Activated CD4-positive, alpha-beta memory T cell treated with anti-CD3 and anti-CD28 coated beads for 36 hours (primary cell): ENCODE measurements around the gene LOXL1. TPM values are rescaled to one million over a fixed set of nuclear protein-coding genes. Genes with fewer than 3 reads are reported as not detected.

Experiments used
- CTCF ChIA-PET: fragments of 350-600 bp; sonication (Branson Sonifier 250); formaldehyde crosslinking; loops from one replicate; lab custom pipeline; 2021; ENCODE audit warnings: antibody characterized with exemption, inconsistent platforms; lab: Charles Lee
- POLR2A ChIA-PET: fragments of 350-600 bp; sonication (Branson Sonifier 250); formaldehyde crosslinking; loops from one replicate; lab custom pipeline; 2021; ENCODE audit warnings: antibody characterized with exemption; lab: Charles Lee
- DNase-seq: peaks from one replicate; pipeline ENCODE4 v3.0.0-alpha.2; 2020
- H3K27ac Mint-ChIP-seq: one replicate; pipeline ENCODE4 v1.8.0; 2021; ENCODE audit warnings: mixed read lengths
- H3K27me3 Mint-ChIP-seq: one replicate; pipeline ENCODE4 v1.8.0; 2021; ENCODE audit warnings: mixed read lengths
- H3K36me3 Mint-ChIP-seq: one replicate; pipeline ENCODE4 v1.8.0; 2021; ENCODE audit warnings: mixed read lengths
- H3K4me1 Mint-ChIP-seq: one replicate; pipeline ENCODE4 v1.8.0; 2021; ENCODE audit warnings: low read depth, mixed read lengths
- H3K4me3 Mint-ChIP-seq: one replicate; pipeline ENCODE4 v1.8.0; 2021; ENCODE audit warnings: mild to moderate bottlenecking, mixed read lengths
- H3K9me3 Mint-ChIP-seq: one replicate; pipeline ENCODE4 v1.8.0; 2021; ENCODE audit warnings: mixed read lengths
- intact Hi-C: fragments of 100-400 bp; cut with micrococcal nuclease; formaldehyde crosslinking; loops from one replicate; pipeline ENCODE4 v1.15.1; 2023
- total RNA-seq, 2 experiments: library from RNA; stranded (reverse); gene quantifications; one replicate each; pipeline ENCODE4 v1.2.3, GENCODE V29; 2021

Gene LOXL1
- total RNA-seq, 2 experiments from 2014 or later, result 2.5 to 3.3 TPM

DNA sequence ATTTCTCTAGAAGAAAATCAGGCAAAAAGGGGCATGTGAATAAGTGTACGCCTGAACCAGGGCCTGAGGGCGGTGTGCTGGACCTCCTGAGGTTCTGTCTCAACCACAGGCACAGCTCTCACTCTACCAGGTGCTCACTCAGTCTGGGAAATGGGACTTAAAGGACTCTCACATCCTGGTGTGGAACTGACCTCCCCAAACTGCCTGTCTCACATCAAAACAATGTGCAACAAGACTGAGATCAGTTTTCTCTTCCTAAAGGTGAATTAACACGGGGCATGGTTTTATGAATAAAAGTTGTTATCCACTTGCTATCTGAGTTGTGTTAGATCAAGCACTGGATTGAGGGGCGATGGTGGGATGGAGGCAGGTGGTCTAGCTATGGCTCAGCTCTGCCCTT lies 61.0 kb downstream of the LOXL1 start:
- ChIA-PET CTCF (interaction anchor here (2.3 kb wide), 1 partner anchor 14 kb away, joined by 11 read pairs; no protein-coding TSS in a partner anchor), POLR2A (no interaction called here)
- intact Hi-C loops, result no loop called here
- H3K4me1 Mint-ChIP-seq, result peaks cover 13% of the 10 kb centered on the region
- no peak overlapping the region for H3K4me3 Mint-ChIP-seq
- no peak overlapping the region for H3K27ac Mint-ChIP-seq
- no peak for DNase-seq
- H3K9me3 Mint-ChIP-seq, result no peaks in the 10 kb centered on the region
- H3K27me3 Mint-ChIP-seq, result no peaks in the 10 kb centered on the region
- peaks cover 6% of the 10 kb centered on the region for H3K36me3 Mint-ChIP-seq

DNA sequence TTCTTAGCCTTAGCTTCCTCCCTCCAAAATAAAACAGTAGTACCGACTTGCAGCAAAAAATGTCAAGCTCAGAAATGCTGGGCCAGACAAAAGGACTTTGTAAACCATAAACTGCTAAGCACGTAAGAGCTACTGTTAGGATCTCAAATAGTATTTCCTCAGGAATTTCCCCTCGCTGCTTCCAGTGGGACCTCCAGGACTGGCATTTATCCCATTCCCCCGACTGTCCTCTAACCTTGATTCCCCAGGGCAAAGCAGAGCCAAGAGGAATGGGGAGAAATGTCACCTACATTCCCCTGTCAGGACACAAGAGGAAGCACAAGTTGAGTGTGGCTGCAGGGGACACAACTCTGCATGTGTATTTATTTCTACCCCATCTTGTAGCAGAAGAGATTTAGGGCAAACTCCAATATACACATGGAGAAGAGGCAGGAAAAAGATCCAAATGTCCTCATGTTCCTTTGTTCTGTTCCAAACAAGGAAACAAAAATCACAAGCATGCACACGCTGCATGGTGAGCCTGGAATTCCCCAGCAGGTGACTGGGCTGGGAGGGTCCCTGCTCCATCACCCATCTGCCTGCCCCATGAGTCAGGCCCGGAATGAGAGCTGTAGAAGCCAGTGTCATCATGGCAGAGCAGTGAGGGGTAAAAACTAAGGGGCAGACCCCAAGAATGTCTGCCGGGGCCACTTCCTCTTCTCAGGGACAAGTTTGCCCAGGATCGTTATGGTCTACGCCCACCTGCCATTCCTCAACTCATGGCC lies 61.6 kb downstream of the LOXL1 start:
- Mint-ChIP-seq H3K36me3 (peaks cover 6% of the 10 kb centered on the region), H3K27me3 (no peaks in the 10 kb centered on the region), H3K9me3 (no peaks in the 10 kb centered on the region), H3K4me1 (peaks cover 13% of the 10 kb centered on the region), H3K4me3 (no peak overlapping the region), H3K27ac (no peak overlapping the region)
- CTCF ChIA-PET, result interaction anchor here (2.3 kb wide), 1 partner anchor 15 kb away, joined by 11 read pairs; no protein-coding TSS in a partner anchor
- intact Hi-C loops, result no loop called here
- POLR2A ChIA-PET, result no interaction called here
- no peak for DNase-seq

DNA sequence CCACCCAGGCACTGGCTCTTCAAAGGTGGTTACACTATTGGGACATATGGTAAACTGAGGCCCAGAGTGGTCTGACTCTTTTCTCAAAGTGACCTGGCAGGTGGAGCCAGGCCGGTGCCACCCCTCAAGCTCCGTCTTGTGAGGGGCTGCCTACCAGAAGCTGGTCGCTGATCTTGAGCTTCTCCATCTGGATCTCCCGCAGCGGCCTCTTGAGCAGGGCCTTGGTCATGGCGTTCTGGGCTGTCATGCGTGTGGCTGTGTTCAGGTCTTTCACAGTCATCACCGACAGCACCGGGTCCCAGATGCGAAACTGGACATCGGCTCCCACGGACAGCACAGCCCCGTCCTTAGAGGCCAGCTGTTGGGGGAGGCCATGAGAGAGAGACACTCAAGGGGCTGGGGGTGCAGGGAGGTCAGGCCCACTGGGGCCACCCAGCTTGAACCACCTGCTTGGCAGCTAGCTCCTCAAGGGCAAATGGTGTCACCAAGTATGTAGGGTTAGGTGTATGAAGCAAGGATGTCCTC lies 62.2 kb downstream of the LOXL1 start:
- peaks cover 6% of the 10 kb centered on the region for H3K36me3 Mint-ChIP-seq
- H3K27ac Mint-ChIP-seq, result no peak overlapping the region
- DNase-seq, result no peak
- no peaks in the 10 kb centered on the region for H3K9me3 Mint-ChIP-seq
- CTCF ChIA-PET, result interaction anchor here (2.3 kb wide), 1 partner anchor 15 kb away, joined by 11 read pairs; no protein-coding TSS in a partner anchor
- POLR2A ChIA-PET, result no interaction called here
- no peak overlapping the region for H3K4me3 Mint-ChIP-seq
- intact Hi-C loops, result no loop called here
- H3K4me1 Mint-ChIP-seq, result peaks cover 16% of the 10 kb centered on the region
- H3K27me3 Mint-ChIP-seq, result no peaks in the 10 kb centered on the region

DNA sequence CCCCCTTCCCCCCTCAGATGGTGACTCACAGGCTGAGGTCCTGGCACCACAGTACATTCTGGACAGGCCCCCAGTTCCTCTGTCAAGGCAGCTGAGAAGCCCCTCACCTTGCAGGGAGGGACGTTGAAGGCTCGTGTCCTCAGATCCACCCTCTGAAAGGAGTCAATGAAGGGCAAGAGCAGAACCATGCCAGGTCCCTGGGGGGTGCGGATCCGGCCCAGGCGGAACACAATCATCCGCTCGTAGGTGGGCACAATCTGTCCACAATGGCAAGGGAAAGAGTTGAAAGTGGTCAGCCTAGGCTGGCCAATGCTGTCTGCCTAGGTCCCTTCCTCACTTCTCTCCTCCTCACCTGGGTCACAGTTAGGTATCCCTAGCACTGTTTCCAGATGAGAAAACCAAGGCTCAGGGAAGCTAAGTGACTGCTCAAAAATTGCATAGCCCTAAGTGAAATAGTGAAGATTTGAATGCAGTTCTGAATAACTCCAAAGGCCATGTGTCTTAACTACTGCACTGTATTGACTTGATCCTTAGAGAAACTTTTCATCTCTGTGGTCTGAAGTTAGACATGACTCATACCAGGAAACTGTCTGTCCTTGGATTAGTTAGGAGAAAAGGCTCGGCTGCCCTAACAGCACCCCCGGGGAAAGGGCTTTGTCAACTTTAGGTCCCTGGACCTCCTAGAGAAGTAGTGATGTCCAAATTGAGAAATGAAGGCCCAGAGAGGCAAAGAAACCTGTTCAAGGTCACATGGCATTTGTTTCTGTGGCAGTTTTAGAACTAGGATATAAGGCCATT lies 62.9 kb downstream of the LOXL1 start:
- peaks cover 23% of the 10 kb centered on the region for H3K4me1 Mint-ChIP-seq
- no peak for DNase-seq
- H3K27ac Mint-ChIP-seq, result no peak overlapping the region
- H3K27me3 Mint-ChIP-seq, result no peaks in the 10 kb centered on the region
- H3K9me3 Mint-ChIP-seq, result no peaks in the 10 kb centered on the region
- CTCF ChIA-PET, result interaction anchor here (2.3 to 2.4 kb wide), 2 partner anchors 16 kb away, joined by 11 read pairs; no protein-coding TSS in a partner anchor
- H3K36me3 Mint-ChIP-seq, result peaks cover 2% of the 10 kb centered on the region
- no peak overlapping the region for H3K4me3 Mint-ChIP-seq
- POLR2A ChIA-PET, result no interaction called here
- intact Hi-C loops, result no loop called here

DNA sequence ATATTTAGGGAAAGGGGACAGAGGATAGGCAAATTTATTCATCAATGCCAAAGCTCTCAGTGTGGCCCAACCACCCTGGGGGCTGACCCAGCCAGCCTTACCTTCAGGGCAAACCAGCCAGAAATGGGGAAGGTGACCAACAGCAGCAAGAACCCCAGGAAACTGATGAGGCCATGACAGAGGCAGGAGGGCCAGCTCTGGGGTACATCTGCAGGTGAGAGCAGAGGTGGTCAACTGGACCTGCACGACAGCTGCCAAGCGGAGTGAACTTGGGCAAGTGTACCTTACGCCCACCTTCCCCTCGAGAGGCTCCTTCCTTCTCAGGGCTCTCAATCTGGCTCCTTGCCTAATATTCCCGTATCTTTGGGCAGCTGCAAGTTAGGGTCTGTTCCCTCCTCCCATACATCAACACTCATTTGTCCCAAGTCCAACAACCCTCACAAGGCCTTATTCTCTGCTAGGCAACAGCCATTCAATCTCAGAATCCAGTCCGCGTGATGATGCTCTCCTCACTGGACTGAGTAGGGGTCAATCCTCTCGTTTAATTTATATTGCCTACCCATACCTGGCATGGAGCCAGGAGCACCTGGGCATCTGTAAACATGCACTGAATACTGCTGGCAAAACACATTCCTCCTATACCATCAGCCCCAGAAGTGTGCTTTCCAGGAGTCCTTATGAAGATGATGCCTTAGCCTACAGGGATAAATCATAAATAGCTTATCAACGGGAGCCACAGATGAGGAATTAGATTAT lies 64.2 kb downstream of the LOXL1 start:
- Mint-ChIP-seq H3K27me3 (no peaks in the 10 kb centered on the region), H3K36me3 (peaks cover 4% of the 10 kb centered on the region), H3K4me1 (peaks cover 26% of the 10 kb centered on the region), H3K4me3 (peak overlapping the region; percentile 26), H3K9me3 (no peaks in the 10 kb centered on the region), H3K27ac (no peak overlapping the region)
- intact Hi-C loops, result loop anchor here (5.0 to 10.0 kb wide), 4 partner anchors 356 to 794 kb away; partner anchors contain the start of genes ARID3B, CSK, NPTN and UBL7
- ChIA-PET CTCF (interaction anchor here (0.5 to 2.4 kb wide), 4 partner anchors 16 to 62 kb away, joined by 3 to 11 read pairs (median 4); no protein-coding TSS in a partner anchor), POLR2A (interaction anchor here (0.6 to 0.7 kb wide), 2 partner anchors 14 to 151 kb away, joined by 3 to 4 read pairs; no protein-coding TSS in a partner anchor)
- DNase-seq, result no peak

DNA sequence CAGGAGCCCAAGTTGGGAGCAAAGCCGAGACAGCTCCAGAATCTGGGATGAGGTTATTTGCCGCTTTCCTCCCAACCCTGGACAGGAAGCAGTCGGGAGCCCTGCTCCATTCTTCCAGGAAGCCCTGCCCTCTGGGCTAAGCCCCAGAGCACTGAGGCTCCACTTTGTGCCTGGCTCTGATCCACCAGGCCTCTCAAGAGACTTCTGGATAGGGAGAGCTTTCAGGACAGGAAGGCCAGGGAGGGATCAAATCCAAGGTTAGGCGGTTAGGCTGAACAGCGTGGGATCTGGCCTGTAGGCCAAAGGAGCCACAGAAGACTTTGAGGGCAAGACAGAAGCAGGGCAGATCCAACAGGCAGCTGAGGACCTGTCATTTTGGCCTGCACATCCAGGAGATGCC lies 65.0 kb downstream of the LOXL1 start:
- no peak for DNase-seq
- Mint-ChIP-seq H3K4me3 (peak overlapping the region; percentile 80), H3K27ac (no peak overlapping the region), H3K27me3 (no peaks in the 10 kb centered on the region), H3K4me1 (peaks cover 26% of the 10 kb centered on the region), H3K36me3 (peaks cover 4% of the 10 kb centered on the region), H3K9me3 (no peaks in the 10 kb centered on the region)
- CTCF ChIA-PET, result interaction anchor here (1.0 to 3.8 kb wide), 4 partner anchors 8 to 18 kb away, joined by 4 to 11 read pairs (median 8); no protein-coding TSS in a partner anchor
- intact Hi-C loops, result loop anchor here (5.0 to 10.0 kb wide), 4 partner anchors 356 to 794 kb away; partner anchors contain the start of genes ARID3B, CSK, NPTN and UBL7
- POLR2A ChIA-PET, result no interaction called here

DNA sequence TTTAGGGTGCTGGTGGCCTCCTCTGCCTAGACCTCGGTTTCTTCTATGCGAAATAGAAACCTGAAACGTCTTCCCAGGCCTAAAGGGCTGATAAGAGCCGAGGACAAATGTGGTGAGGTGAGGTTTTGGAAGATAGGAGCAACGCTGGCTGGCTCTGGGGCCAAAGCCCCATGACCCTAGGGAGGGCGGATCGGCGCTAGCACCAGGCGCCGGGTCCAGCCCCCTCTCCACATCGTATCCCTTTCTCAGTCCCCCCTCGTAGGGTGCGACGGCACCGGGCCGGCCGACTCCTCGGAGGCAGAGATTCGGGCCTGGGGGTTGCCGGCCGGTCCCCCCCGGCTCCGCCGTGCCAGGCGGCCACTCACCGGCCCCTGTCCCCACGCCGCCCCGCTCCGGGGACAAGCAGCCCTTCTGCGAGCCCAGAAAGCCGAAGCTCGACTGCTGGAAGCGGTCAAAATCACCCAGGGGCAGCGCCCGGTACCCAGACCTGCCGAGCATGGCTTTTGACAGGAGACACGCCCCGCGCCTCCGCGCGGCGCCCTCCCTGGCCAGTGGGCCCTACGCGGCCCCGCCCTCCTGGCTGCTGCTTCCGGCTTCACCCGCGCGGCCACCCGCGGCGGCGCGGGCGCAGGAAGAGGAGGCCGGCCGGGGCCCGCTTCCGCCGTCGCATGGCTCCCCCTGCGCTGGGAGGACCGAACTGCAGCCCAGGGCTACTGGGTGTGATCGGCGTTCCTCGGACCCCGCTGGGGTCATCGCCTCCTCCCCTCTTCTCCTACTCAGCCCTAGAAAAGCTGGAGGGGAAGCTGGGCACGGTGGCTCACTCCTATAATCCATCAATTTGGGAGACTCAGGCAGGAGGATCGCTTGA lies 65.7 kb downstream of the LOXL1 start, which contains the start of gene STOML1:
STOML1 (minus strand) TSS at position 570 of the 868 bp plus-strand sequence; CDS start at position 498, 72 bp downstream.
- Mint-ChIP-seq H3K27ac (peak within 1 kb of the TSS; percentile 70), H3K4me1 (peaks cover 30% of the 10 kb centered on the region), H3K27me3 (no peaks in the 10 kb centered on the region), H3K9me3 (no peaks in the 10 kb centered on the region), H3K36me3 (peaks cover 7% of the 10 kb centered on the region), H3K4me3 (peak within 1 kb of the TSS; percentile 80)
- ChIA-PET CTCF (interaction anchor here (0.6 to 3.8 kb wide), 8 partner anchors 9 to 56 kb away, joined by 3 to 11 read pairs (median 4); no protein-coding TSS in a partner anchor), POLR2A (no interaction called here)
- DNase-seq, result peak; percentile 97
- intact Hi-C loops, result loop anchor here (2.0 to 10.0 kb wide), 5 partner anchors 15 to 793 kb away; partner anchors contain the start of genes ARID3B, CSK, NPTN and UBL7

DNA sequence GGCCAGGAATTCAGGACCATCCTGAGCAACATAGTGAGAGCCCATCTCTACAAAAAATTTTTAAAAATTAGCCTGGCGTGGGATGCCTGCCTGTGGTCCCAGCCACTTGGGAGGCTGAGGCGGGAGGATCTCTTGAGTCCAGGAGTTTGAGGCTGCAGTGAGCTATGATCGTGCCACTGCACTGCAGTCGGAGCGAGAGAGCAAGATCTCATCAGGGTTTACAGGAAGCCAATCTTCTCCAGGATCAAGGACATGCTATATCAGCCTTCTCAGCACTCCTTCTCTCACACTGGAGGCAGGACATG lies 66.3 kb downstream of the LOXL1 start:
- ChIA-PET POLR2A (no interaction called here), CTCF (interaction anchor here (0.6 to 3.8 kb wide), 7 partner anchors 9 to 56 kb away, joined by 3 to 11 read pairs (median 4); no protein-coding TSS in a partner anchor)
- DNase-seq, result no peak
- Mint-ChIP-seq H3K27ac (peak overlapping the region; percentile 70), H3K36me3 (peaks cover 7% of the 10 kb centered on the region), H3K27me3 (no peaks in the 10 kb centered on the region), H3K4me1 (peaks cover 36% of the 10 kb centered on the region), H3K9me3 (no peaks in the 10 kb centered on the region), H3K4me3 (peak overlapping the region; percentile 80)
- intact Hi-C loops, result loop anchor here (2.0 to 10.0 kb wide), 5 partner anchors 14 to 792 kb away; partner anchors contain the start of genes ARID3B, CSK, NPTN and UBL7

DNA sequence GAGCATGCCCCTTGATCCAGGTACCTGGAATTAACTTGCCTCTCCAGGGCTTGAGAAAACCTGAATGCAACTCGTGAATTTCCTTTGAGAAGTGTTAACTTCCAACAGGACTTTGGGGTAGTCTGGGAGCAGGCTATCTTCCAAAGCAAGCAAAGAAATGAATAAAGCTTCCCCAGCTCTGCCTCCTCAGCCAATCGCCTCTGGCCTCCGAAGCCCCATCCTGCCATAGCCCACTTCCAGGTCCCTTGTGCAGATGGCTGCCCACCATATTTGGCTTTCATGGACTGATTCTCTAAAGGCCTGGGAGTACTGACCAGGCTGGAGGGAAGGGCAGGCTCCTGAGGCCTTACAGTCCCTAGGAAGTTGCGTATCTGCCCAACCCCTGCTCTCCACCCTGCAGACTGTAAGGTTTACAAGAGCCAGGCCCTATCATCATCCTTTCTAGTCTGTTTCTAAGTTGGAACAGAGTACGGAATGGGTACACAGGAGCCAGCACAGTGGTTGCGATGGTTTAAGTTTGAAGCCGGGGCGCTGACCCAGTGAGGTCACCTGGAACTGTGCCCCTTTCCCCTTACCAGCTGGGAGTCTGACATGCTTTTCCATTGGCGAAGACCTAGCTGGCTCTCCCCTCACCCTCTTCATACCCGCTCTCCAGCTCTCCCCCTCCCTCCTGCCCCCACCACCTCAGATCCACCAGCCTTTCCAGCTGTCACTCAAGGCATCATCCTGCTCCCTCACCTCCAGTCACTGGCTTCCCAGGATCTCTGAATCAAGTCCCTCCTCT lies 67.1 kb downstream of the LOXL1 start:
- peaks cover 43% of the 10 kb centered on the region for H3K4me1 Mint-ChIP-seq
- DNase-seq, result no peak
- peak overlapping the region; percentile 96 for H3K27ac Mint-ChIP-seq
- no peaks in the 10 kb centered on the region for H3K27me3 Mint-ChIP-seq
- peak overlapping the region; percentile 98 for H3K4me3 Mint-ChIP-seq
- ChIA-PET CTCF (interaction anchor here (0.8 to 4.0 kb wide), 13 partner anchors 8 to 66 kb away, joined by 3 to 22 read pairs (median 5); no protein-coding TSS in a partner anchor), POLR2A (interaction anchor here (1.2 to 2.3 kb wide), 2 partner anchors 11 to 13 kb away, joined by 3 to 22 read pairs; no protein-coding TSS in a partner anchor)
- intact Hi-C loops, result loop anchor here (2.0 to 10.0 kb wide), 5 partner anchors 13 to 791 kb away; partner anchors contain the start of genes ARID3B, CSK, NPTN and UBL7
- no peaks in the 10 kb centered on the region for H3K9me3 Mint-ChIP-seq
- H3K36me3 Mint-ChIP-seq, result peaks cover 11% of the 10 kb centered on the region
